Activated CD4-positive, alpha-beta T cell treated with anti-CD3 and anti-CD28 coated beads for 1 hour (primary cell): ENCODE results near the gene KIFAP3.
"Not testable (repeated sequence)": the region's sequence is repeated elsewhere in the genome, so short reads cannot be mapped to it uniquely, and the experiment has no call there.

Source experiments
- DNase-seq: peaks from one replicate; pipeline ENCODE4 v3.0.0-alpha.2; 2020

KIFAP3 gene

GRCh38 chr1:170063109-170063826, 11.2 kb downstream of the KIFAP3 start:
- no peak for DNase-seq

DNA sequence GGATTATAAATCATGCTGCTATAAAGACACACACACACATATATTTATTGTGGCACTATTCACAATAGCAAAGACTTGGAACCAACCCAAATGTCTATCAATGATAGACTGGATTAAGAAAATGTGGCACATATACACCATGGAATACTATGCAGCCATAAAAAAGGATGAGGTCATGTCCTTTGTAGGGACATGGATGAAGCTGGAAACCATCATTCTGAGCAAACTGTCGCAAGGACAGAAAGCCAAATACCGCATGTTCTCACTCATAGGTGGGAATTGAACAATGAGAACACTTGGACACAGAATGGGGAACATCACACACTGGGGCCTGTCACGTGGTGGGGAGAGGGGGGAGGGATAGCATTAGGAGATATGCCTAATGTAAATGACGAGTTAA, 12.8 kb downstream of the KIFAP3 start:
- not testable (repeated sequence) for DNase-seq

- not testable (repeated sequence) for DNase-seq
Measured at GRCh38 chr1:170060015-170060520, 14.4 kb downstream of the KIFAP3 start.

GRCh38 chr1:170049176-170049800, 25.2 kb downstream of the KIFAP3 start:
- DNase-seq: no peak

DNA sequence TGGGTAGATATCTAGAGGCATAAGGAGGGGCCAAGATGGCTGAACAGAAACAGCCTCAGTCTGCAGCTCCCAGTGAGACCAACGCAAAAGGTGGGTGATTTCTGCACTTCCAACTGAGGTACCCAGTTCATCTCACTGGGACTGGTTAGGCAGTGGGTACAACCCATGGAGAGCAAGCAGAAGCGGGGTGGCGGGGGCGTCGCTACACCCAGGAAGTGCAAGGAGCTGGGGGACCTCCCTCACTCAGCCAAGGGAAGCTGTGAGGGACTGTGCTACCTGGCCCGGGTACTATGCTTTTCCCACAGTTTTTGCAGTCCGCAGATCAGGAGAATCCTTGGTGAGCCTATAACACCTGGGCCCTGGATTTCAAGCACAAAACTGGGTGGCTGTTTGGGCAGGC, 26.0 kb downstream of the KIFAP3 start:
- no peak for DNase-seq

- no peak for DNase-seq
Measured at GRCh38 chr1:170044187-170044586, 30.3 kb downstream of the KIFAP3 start.

- no peak for DNase-seq
Measured at GRCh38 chr1:170041423-170042192, 32.9 kb downstream of the KIFAP3 start.

DNA sequence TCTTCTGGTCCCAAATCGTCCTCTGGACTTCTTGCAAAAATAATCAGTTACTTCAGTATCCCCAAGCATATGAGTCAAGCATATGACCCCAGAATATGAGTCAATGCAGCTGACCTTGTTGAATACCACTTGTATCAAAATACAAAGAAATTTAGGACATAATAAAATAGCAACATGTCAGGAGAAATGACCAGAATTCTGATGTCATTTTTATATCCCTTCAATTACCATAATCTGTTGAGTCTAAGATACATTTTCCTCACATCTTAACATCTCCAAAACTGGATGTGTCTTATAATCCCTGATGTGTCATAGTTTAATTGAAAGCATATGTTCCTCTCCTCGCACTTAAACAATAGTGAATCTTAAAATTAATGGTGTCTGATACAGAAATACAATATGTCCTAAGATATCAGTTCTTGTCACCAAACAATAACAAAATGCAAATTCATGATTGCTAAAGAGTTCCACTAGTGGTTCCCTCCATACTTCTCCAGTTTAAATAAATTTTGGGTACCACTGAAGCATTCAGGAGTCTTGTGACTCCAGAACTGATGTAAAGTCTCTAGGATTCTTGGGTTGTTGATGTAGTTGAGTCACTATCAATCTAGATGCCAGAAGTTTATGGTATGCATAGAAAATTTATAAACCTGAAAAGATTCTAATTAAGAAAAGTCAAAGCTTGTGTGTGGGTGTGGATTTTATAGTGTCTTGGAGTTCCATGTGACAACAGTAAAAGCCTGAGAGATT, 41.8 kb downstream of the KIFAP3 start:
- no peak for DNase-seq

DNA sequence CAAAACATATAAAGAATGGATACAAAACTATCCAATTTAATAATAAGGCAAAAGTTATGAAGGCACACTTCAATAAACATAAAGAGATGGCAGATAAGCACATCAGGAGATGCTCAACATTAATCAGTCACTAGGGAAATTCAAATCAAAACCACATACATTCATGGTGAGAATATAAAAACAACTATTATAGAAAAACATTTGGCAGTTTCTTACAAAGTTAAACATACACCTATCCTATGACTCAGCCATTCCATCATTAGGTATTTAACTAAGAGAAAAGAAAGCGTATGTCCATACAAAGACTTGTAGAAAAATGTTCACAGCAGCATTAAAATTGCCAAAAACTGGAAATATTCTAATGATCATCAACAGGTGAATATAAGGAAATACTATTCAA, 44.3 kb downstream of the KIFAP3 start:
- DNase-seq: no peak

DNA sequence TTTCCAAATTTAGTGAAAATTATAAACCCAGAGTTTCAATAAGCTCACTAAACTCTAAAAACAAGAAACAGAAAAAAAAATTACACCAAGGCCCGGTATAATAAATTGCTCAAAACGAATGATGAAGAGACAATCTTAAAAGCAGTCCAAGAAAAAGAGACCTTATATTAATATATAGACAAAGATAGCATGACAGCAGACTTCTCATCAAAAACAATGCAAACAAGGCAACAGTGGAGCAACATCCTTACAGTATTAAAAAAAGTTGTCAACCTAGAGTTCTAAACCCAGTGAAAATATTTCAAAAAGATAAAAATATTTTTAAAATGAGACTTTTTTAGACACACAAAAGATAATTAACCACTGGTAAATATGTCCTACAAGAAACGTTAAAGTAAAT, 46.7 kb downstream of the KIFAP3 start:
- no peak for DNase-seq

DNA sequence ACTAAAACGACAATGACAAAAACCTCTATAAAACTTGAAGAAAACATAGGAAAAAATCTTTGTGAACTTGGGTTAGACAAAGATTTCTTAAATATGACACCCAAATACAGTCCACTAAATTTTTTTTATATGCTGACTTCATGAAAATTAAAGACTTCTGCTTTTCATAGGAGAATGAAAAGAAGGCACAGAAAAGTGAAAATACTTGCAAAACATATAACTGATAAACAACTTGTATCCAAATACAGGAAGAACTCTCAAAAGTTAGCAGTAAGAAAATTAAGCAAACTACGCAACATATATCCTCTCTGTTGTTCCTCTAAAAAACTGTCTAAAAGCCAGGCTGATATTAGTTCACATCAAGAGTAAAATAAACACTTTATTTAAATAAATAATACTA, 53.6 kb downstream of the KIFAP3 start:
- no peak for DNase-seq

- no peak for DNase-seq
Measured at GRCh38 chr1:170017478-170017877, 57.0 kb downstream of the KIFAP3 start.

DNA sequence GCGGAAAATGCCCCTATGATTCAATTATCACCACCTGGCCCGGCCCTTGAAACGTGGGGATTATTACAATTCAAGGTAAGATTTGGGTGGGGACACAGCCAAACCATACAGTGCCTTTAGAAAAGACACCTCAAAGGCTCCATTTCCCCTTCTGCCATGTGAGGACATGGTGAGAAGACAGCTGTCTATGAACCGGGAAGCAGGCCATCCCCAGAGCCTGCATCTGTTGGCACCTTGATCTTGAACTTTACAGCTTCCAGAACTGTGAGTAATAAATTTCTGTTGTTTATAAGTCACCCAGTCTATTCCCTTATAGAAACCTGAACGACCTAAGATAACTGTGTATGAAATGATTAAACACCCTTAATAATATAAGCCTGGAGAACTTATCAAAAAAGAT, 61.6 kb downstream of the KIFAP3 start:
- no peak for DNase-seq

- DNase-seq: no peak
Measured at GRCh38 chr1:170010443-170010842, 64.1 kb downstream of the KIFAP3 start.

- no peak for DNase-seq
Measured at GRCh38 chr1:170009551-170009950, 64.9 kb downstream of the KIFAP3 start.

DNA sequence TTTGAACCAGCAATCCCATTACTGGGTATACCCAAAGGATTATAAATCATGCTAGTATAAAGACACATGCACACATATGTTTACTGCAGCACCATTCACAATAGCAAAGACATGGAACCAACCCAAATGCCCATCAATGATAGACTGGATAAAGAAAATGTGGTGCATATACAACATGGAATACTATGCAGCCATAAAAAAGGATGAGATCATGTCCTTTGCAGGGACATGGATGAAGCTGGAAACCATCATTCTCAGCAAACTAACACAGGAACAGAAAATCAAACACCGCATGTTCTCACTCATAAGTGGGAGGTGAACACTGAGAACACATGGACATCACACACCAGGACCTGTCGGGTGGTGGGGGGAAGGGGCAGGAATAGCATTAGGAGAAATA, 65.8 kb downstream of the KIFAP3 start:
- DNase-seq: not testable (repeated sequence)

DNA sequence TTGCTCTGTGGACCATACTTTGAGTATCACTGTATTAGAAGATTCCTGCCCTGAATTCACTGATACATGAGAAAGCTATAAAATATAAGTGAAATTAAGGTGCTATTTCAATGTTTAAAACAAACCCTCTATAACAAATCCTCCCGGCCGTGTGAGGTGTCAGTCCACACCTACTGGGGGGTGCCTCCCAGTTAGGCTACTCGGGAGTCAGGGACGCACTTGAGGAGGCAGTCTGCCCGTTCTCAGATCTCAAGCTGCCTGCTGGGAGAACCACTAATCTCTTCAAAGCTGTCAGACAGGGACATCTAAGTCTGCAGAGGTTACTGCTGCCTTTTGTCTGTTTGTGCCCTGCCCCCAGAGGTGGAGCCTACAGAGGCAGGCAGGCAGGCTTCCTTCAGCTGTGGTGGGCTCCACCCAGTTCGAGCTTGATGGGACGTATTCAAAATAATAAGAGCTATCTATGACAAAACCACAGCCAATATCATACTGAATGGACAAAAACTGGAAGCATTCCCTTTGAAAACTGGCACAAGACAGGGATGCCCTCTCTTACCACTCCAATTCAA, 71.1 kb downstream of the KIFAP3 start:
- DNase-seq: not testable (repeated sequence)

DNA sequence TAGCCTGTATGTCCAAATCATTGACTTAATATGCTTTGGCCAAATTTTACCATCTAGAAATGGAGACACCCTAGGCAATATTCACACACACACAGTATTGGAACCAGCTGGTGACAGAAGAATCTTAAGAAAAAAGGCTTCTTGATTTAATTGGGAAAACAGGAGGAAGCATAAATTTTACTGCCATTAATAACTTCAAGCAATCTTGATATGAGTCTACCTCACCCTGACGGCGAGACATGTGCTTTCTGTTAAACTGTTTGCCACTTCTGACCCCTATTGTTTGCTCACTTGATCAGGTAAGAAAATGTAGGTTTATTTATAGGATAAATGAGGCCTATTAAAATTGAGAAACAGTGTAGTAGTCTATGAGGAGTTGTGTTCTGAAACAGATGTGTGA, 73.2 kb downstream of the KIFAP3 start:
- no peak for DNase-seq

- DNase-seq: no peak
Measured at GRCh38 chr1:169999761-170000160, 74.7 kb downstream of the KIFAP3 start.

DNA sequence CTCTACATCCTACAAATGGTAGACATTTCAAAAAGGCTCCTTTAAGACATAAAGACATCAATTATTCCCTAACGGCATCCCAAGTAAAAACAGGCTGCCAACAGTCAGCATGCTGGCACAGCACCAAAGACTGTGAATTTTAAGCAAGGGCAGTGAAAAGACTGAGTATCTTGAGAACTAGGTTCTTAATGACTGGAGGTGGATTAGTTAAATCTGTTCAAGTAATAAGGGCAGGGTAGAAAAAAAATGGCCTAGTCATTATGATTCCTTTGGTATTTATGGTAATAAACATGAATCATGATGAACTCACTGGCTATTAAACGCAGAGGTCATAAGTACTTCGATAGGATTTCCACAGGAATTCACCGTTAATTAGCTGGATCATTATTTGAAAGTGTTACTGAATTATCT, 75.2 kb downstream of the KIFAP3 start:
- no peak for DNase-seq

DNA sequence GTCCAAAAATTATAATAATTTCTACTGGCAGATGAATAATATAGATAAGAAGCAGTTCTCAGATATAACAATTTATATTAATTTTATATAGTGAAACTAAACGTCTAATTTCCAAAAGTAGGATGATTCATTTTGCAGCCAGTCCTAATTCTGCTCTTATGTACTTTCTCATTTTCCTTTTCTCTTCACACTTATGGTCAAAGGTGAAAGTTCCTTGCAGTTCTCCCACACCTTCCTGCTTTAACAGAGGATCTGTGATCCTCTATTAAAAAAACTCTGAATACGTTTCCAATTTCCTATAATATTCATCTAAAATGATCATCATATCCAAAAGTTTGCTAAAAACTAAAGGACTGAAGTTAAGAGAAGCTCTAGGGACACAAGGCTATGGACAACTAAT, 78.5 kb downstream of the KIFAP3 start:
- DNase-seq: no peak

GRCh38 chr1:169989246-169989645, 85.2 kb downstream of the KIFAP3 start:
- DNase-seq: no peak

GRCh38 chr1:169985757-169986156, 88.7 kb downstream of the KIFAP3 start:
- no peak for DNase-seq
